ENCODE results near the gene SLC10A7.

Gene SLC10A7

GRCh38 chr4:146243883-146244277 lies 277.9 kb downstream of the SLC10A7 start:
- Mint-ChIP-seq H3K27me3 (no peaks in the 10 kb centered on the region), H3K4me3 (peak overlapping the region; percentile 46), H3K36me3 (peaks cover 3% of the 10 kb centered on the region), H3K27ac (peak overlapping the region; percentile 64), H3K9me3 (ENCODE audit: low read depth) (no peaks in the 10 kb centered on the region), H3K4me1 (ENCODE audit: low read depth) (peaks cover 27% of the 10 kb centered on the region)

- peak overlapping the region; percentile 64 for H3K27ac Mint-ChIP-seq
- H3K4me1 Mint-ChIP-seq (ENCODE audit: low read depth) = peaks cover 27% of the 10 kb centered on the region
- peak overlapping the region; percentile 47 for H3K4me3 Mint-ChIP-seq
- peaks cover under 1% of the 10 kb centered on the region for H3K36me3 Mint-ChIP-seq
- no peaks in the 10 kb centered on the region for H3K27me3 Mint-ChIP-seq
- H3K9me3 Mint-ChIP-seq (ENCODE audit: low read depth) = no peaks in the 10 kb centered on the region
These were observed 278.4 kb downstream of the SLC10A7 start for GRCh38 chr4:146243141-146243882.

- no peak overlapping the region for H3K27ac Mint-ChIP-seq
- peaks cover 6% of the 10 kb centered on the region for H3K4me1 Mint-ChIP-seq (ENCODE audit: low read depth)
- H3K9me3 Mint-ChIP-seq (ENCODE audit: low read depth) = no peaks in the 10 kb centered on the region
- H3K4me3 Mint-ChIP-seq = no peak overlapping the region
- H3K36me3 Mint-ChIP-seq = no peaks in the 10 kb centered on the region
- H3K27me3 Mint-ChIP-seq = no peaks in the 10 kb centered on the region
These were observed 283.6 kb downstream of the SLC10A7 start for GRCh38 chr4:146238107-146238506.

GRCh38 chr4:146237092-146237491 lies 284.6 kb downstream of the SLC10A7 start:
- Mint-ChIP-seq H3K36me3 (no peaks in the 10 kb centered on the region), H3K4me3 (no peak overlapping the region)

GRCh38 chr4:146236216-146236615 lies 285.5 kb downstream of the SLC10A7 start:
- Mint-ChIP-seq H3K4me3 (no peak overlapping the region), H3K27me3 (no peaks in the 10 kb centered on the region), H3K4me1 (ENCODE audit: low read depth) (no peaks in the 10 kb centered on the region), H3K36me3 (no peaks in the 10 kb centered on the region), H3K27ac (no peak overlapping the region), H3K9me3 (ENCODE audit: low read depth) (peaks cover 5% of the 10 kb centered on the region)

More at GRCh38 chr4:146237092-146237491, 284.6 kb downstream of the SLC10A7 start:
- peaks cover 3% of the 10 kb centered on the region for H3K4me1 Mint-ChIP-seq (ENCODE audit: low read depth)
- H3K27ac Mint-ChIP-seq = no peak overlapping the region
- H3K9me3 Mint-ChIP-seq (ENCODE audit: low read depth) = peaks cover 5% of the 10 kb centered on the region
- no peaks in the 10 kb centered on the region for H3K27me3 Mint-ChIP-seq

- H3K4me3 Mint-ChIP-seq = no peak overlapping the region
- no peaks in the 10 kb centered on the region for H3K4me1 Mint-ChIP-seq (ENCODE audit: low read depth)
- no peak overlapping the region for H3K27ac Mint-ChIP-seq
- peaks cover 5% of the 10 kb centered on the region for H3K9me3 Mint-ChIP-seq (ENCODE audit: low read depth)
- H3K36me3 Mint-ChIP-seq = no peaks in the 10 kb centered on the region
- H3K27me3 Mint-ChIP-seq = no peaks in the 10 kb centered on the region
These were observed 286.0 kb downstream of the SLC10A7 start for GRCh38 chr4:146235654-146236177.

- H3K9me3 Mint-ChIP-seq (ENCODE audit: low read depth) = peaks cover 5% of the 10 kb centered on the region
- peaks cover 2% of the 10 kb centered on the region for H3K36me3 Mint-ChIP-seq
- no peak overlapping the region for H3K27ac Mint-ChIP-seq
- no peaks in the 10 kb centered on the region for H3K27me3 Mint-ChIP-seq
- no peak overlapping the region for H3K4me3 Mint-ChIP-seq
- no peaks in the 10 kb centered on the region for H3K4me1 Mint-ChIP-seq (ENCODE audit: low read depth)
These were observed 289.5 kb downstream of the SLC10A7 start for GRCh38 chr4:146232131-146232722.

GRCh38 chr4:146229406-146229805 lies 292.3 kb downstream of the SLC10A7 start:
- no peak overlapping the region for H3K4me3 Mint-ChIP-seq
- no peaks in the 10 kb centered on the region for H3K27me3 Mint-ChIP-seq
- H3K9me3 Mint-ChIP-seq (ENCODE audit: low read depth) = peaks cover 5% of the 10 kb centered on the region
- H3K4me1 Mint-ChIP-seq (ENCODE audit: low read depth) = no peaks in the 10 kb centered on the region
- H3K36me3 Mint-ChIP-seq = peaks cover 4% of the 10 kb centered on the region
- H3K27ac Mint-ChIP-seq = no peak overlapping the region

- Mint-ChIP-seq H3K36me3 (peaks cover 4% of the 10 kb centered on the region), H3K4me1 (ENCODE audit: low read depth) (no peaks in the 10 kb centered on the region), H3K27me3 (no peaks in the 10 kb centered on the region), H3K27ac (no peak overlapping the region), H3K9me3 (ENCODE audit: low read depth) (no peaks in the 10 kb centered on the region), H3K4me3 (no peak overlapping the region)
These were observed 297.3 kb downstream of the SLC10A7 start for GRCh38 chr4:146224326-146224966.

- Mint-ChIP-seq H3K4me3 (no peak overlapping the region), H3K4me1 (ENCODE audit: low read depth) (no peaks in the 10 kb centered on the region), H3K27ac (no peak overlapping the region), H3K36me3 (peaks cover 3% of the 10 kb centered on the region), H3K27me3 (no peaks in the 10 kb centered on the region), H3K9me3 (ENCODE audit: low read depth) (no peaks in the 10 kb centered on the region)
These were observed 299.4 kb downstream of the SLC10A7 start for GRCh38 chr4:146222313-146222712.

GRCh38 chr4:146214238-146214637 lies 307.5 kb downstream of the SLC10A7 start, which contains the start of gene REELD1:
Gene REELD1, plus strand, starts transcription at chr4:146214538. Its CDS starts 2,415 bp downstream, at chr4:146216953.
- Mint-ChIP-seq H3K27me3 (no peaks in the 10 kb centered on the region), H3K36me3 (no peaks in the 10 kb centered on the region), H3K27ac (no peak within 1 kb of the TSS), H3K4me1 (ENCODE audit: low read depth) (no peaks in the 10 kb centered on the region), H3K9me3 (ENCODE audit: low read depth) (no peaks in the 10 kb centered on the region), H3K4me3 (no peak within 1 kb of the TSS)

- Mint-ChIP-seq H3K27ac (no peak overlapping the region), H3K4me3 (no peak overlapping the region), H3K36me3 (no peaks in the 10 kb centered on the region), H3K27me3 (no peaks in the 10 kb centered on the region), H3K9me3 (ENCODE audit: low read depth) (no peaks in the 10 kb centered on the region), H3K4me1 (ENCODE audit: low read depth) (no peaks in the 10 kb centered on the region)
These were observed 309.0 kb downstream of the SLC10A7 start for GRCh38 chr4:146212781-146213180.

- Mint-ChIP-seq H3K4me3 (no peak overlapping the region), H3K4me1 (ENCODE audit: low read depth) (no peaks in the 10 kb centered on the region), H3K36me3 (no peaks in the 10 kb centered on the region), H3K27ac (no peak overlapping the region), H3K9me3 (ENCODE audit: low read depth) (no peaks in the 10 kb centered on the region), H3K27me3 (no peaks in the 10 kb centered on the region)
These were observed 310.3 kb downstream of the SLC10A7 start for GRCh38 chr4:146211440-146211839.

GRCh38 chr4:146210890-146211289 lies 310.9 kb downstream of the SLC10A7 start:
- Mint-ChIP-seq H3K9me3 (ENCODE audit: low read depth) (no peaks in the 10 kb centered on the region), H3K4me1 (ENCODE audit: low read depth) (no peaks in the 10 kb centered on the region), H3K27me3 (no peaks in the 10 kb centered on the region), H3K36me3 (no peaks in the 10 kb centered on the region), H3K4me3 (no peak overlapping the region), H3K27ac (no peak overlapping the region)

- Mint-ChIP-seq H3K9me3 (ENCODE audit: low read depth) (no peaks in the 10 kb centered on the region), H3K4me3 (no peak overlapping the region), H3K27me3 (no peaks in the 10 kb centered on the region), H3K27ac (no peak overlapping the region), H3K36me3 (peaks cover 19% of the 10 kb centered on the region), H3K4me1 (ENCODE audit: low read depth) (no peaks in the 10 kb centered on the region)
These were observed 314.3 kb downstream of the SLC10A7 start for GRCh38 chr4:146207410-146207809.

Measured in activated naive CD8-positive, alpha-beta T cell (primary cell).